ENCODE results near the gene ARHGAP42. TPM values are rescaled to one million over a fixed set of nuclear protein-coding genes. Genes with fewer than 3 reads are reported as not detected.

The ARHGAP42 gene
- total RNA-seq, 1 donor from 2014 or later = 0.10 TPM

DNA sequence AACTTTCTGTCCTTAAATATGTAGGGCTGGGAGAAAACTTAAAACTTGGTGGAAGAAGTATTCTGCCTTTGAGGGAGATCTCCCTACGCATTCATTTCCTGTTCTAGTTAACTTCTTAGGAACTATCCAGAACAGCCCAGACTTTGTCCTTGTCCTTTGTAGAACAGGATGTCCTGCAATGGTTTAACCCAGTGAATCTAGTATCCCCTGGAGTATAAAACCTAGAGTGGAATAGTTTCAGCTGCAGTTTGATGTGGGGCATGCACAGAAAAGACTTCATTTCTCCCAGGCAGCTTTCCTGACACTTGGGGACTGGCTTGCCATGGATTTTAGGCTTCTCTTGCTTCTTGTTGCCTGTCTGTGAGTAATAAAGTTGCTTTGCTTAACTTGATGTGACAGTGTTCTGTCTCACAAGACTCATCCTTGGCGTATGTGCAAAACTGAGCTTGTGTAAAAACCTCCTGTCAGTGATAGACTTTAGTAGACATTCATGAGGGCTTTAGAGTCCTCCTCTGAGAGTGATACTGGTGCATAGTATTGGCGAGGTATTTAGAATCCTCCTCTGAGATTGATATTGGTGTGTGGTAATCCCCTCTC is 28.2 kb downstream of the ARHGAP42 start:
- intact Hi-C loops (cut with micrococcal nuclease) = no loop called here
- Mint-ChIP-seq H3K27ac (no peak overlapping the region), H3K4me1 (ENCODE audit: low read depth) (no peaks in the 10 kb centered on the region), H3K4me3 (no peak overlapping the region), H3K27me3 (ENCODE audit: insufficient read depth) (peaks cover 1% of the 10 kb centered on the region), H3K36me3 (ENCODE audit: low read depth) (no peaks in the 10 kb centered on the region), H3K9me3 (no peaks in the 10 kb centered on the region)
- no peak for DNase-seq (ENCODE audit: low spot score)

DNA sequence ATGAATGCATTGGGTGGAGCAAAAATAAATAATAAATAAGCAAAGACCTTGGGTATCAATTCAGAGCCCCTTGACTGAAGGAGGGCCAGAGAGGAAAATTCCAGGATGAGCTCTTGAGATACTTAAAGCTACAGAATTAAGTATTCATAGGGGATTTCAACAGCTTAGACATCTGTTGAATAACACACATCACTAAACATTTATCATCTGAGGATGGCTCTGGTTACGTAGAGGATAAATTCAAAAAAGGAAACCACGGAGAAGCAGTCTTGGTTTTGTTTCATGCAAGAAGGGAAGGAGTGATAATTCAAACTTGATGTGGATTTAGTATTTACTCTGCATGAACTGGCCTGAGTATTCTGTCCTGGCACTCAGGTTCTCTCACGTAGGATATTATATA is 29.8 kb downstream of the ARHGAP42 start:
- no peaks in the 10 kb centered on the region for H3K9me3 Mint-ChIP-seq
- no peaks in the 10 kb centered on the region for H3K4me1 Mint-ChIP-seq (ENCODE audit: low read depth)
- H3K36me3 Mint-ChIP-seq (ENCODE audit: low read depth) = no peaks in the 10 kb centered on the region
- H3K4me3 Mint-ChIP-seq = no peak overlapping the region
- H3K27ac Mint-ChIP-seq = no peak overlapping the region
- intact Hi-C loops (cut with micrococcal nuclease) = no loop called here
- H3K27me3 Mint-ChIP-seq (ENCODE audit: insufficient read depth) = no peaks in the 10 kb centered on the region
- DNase-seq (ENCODE audit: low spot score) = no peak

DNA sequence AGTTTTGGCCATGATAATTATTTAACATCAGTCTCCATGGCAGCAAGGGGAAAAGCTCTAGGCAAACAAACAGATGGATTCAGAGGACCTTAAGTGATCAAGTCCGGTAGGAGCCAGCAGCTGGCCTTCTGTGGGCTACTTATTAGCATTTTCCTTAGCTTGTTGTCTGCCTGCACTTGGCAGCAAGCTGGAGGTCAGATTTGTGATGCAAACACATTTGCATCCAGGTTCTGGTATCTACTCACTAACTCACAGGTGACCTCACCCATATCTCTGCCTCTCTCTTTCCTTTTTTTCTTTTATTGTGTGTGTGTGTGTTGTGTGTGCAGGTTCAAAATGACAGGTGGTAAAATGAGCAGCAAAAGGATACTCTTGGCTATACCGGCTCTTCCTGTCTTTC is 32.3 kb downstream of the ARHGAP42 start:
- H3K27ac Mint-ChIP-seq = no peak overlapping the region
- DNase-seq (ENCODE audit: low spot score) = no peak
- H3K27me3 Mint-ChIP-seq (ENCODE audit: insufficient read depth) = no peaks in the 10 kb centered on the region
- no peaks in the 10 kb centered on the region for H3K9me3 Mint-ChIP-seq
- no peaks in the 10 kb centered on the region for H3K4me1 Mint-ChIP-seq (ENCODE audit: low read depth)
- intact Hi-C loops (cut with micrococcal nuclease) = no loop called here
- H3K4me3 Mint-ChIP-seq = no peak overlapping the region
- no peaks in the 10 kb centered on the region for H3K36me3 Mint-ChIP-seq (ENCODE audit: low read depth)

- no peak for DNase-seq (ENCODE audit: low spot score)
- intact Hi-C loops (cut with micrococcal nuclease) = no loop called here
- Mint-ChIP-seq H3K4me1 (ENCODE audit: low read depth) (no peaks in the 10 kb centered on the region), H3K27ac (no peak overlapping the region), H3K36me3 (ENCODE audit: low read depth) (no peaks in the 10 kb centered on the region), H3K4me3 (no peak overlapping the region), H3K9me3 (no peaks in the 10 kb centered on the region), H3K27me3 (ENCODE audit: insufficient read depth) (no peaks in the 10 kb centered on the region)
Measured at GRCh38 chr11:100719809-100720221, 32.7 kb downstream of the ARHGAP42 start.

DNA sequence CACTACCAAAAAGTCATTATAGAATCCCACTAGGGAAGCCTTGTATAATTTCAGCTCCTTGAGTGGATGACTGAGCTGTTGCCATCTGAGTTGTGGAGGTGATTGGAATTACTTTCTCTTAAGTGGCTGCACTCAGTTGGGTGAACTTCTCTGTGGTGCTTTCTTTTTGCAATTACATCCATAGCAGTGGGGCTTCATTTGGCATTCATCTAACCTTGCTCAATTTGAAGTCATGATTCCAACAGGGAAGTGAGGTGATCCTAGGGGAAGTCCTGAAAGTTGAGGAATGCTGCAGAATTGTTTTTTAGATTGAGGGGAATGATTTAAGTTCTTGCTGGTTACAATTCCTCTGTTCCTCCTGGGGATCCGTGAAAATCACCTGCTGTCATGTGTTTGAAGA is 39.6 kb downstream of the ARHGAP42 start:
- DNase-seq (ENCODE audit: low spot score) = no peak
- peaks cover 3% of the 10 kb centered on the region for H3K9me3 Mint-ChIP-seq
- no peak overlapping the region for H3K4me3 Mint-ChIP-seq
- H3K36me3 Mint-ChIP-seq (ENCODE audit: low read depth) = no peaks in the 10 kb centered on the region
- H3K27me3 Mint-ChIP-seq (ENCODE audit: insufficient read depth) = no peaks in the 10 kb centered on the region
- intact Hi-C loops (cut with micrococcal nuclease) = no loop called here
- no peak overlapping the region for H3K27ac Mint-ChIP-seq
- H3K4me1 Mint-ChIP-seq (ENCODE audit: low read depth) = no peaks in the 10 kb centered on the region

DNA sequence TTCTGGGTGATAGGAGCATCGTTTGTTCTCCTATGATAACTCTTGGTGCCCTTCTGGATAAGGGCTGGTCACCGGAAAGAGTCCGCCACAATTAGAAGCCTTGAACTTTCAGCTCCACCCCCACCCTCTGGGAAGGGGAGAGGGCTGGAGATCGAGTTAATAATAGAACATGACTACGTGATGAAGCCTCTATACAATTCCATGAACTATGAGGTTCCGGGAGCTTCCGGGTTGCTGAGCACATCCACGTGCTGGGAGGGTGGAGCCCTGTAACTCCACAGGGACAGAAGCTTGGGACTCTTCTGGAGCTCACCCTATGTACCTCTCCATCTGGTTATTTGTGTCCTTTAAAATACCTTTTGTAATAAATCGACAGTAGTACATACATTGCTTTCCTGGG is 40.3 kb downstream of the ARHGAP42 start:
- Mint-ChIP-seq H3K36me3 (ENCODE audit: low read depth) (no peaks in the 10 kb centered on the region), H3K9me3 (peaks cover 3% of the 10 kb centered on the region), H3K4me3 (no peak overlapping the region), H3K27ac (no peak overlapping the region), H3K27me3 (ENCODE audit: insufficient read depth) (no peaks in the 10 kb centered on the region), H3K4me1 (ENCODE audit: low read depth) (no peaks in the 10 kb centered on the region)
- intact Hi-C loops (cut with micrococcal nuclease) = no loop called here
- no peak for DNase-seq (ENCODE audit: low spot score)

DNA sequence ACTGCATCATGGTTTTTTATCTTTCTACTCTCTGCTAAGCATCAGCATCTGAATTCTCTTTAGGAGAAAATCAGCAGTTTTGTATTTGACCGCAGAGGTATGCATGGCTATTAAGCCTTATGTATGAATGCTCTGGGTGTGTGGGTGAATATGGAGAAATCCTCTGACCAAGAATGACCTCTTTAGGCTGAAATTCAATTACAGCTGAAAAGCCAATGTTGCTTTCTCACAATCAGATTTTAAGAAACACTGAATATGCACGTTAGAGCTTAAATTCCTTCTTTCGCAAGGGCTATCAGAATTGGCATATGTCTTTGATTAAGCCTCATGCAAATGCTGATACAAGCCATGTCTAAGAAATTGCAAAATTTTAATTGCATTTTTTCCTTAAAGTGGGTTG is 43.2 kb downstream of the ARHGAP42 start:
- intact Hi-C loops (cut with micrococcal nuclease) = no loop called here
- no peak overlapping the region for H3K27ac Mint-ChIP-seq
- H3K4me3 Mint-ChIP-seq = no peak overlapping the region
- H3K36me3 Mint-ChIP-seq (ENCODE audit: low read depth) = no peaks in the 10 kb centered on the region
- no peaks in the 10 kb centered on the region for H3K4me1 Mint-ChIP-seq (ENCODE audit: low read depth)
- no peaks in the 10 kb centered on the region for H3K27me3 Mint-ChIP-seq (ENCODE audit: insufficient read depth)
- DNase-seq (ENCODE audit: low spot score) = no peak
- H3K9me3 Mint-ChIP-seq = peaks cover 3% of the 10 kb centered on the region

GRCh38 chr11:100731471-100731870 is 44.4 kb downstream of the ARHGAP42 start:
- DNase-seq (ENCODE audit: low spot score) = no peak
- Mint-ChIP-seq H3K4me1 (ENCODE audit: low read depth) (no peaks in the 10 kb centered on the region), H3K36me3 (ENCODE audit: low read depth) (no peaks in the 10 kb centered on the region), H3K27ac (no peak overlapping the region), H3K4me3 (no peak overlapping the region), H3K27me3 (ENCODE audit: insufficient read depth) (no peaks in the 10 kb centered on the region), H3K9me3 (no peaks in the 10 kb centered on the region)
- intact Hi-C loops (cut with micrococcal nuclease) = no loop called here

- Mint-ChIP-seq H3K4me3 (no peak overlapping the region), H3K4me1 (ENCODE audit: low read depth) (no peaks in the 10 kb centered on the region), H3K27me3 (ENCODE audit: insufficient read depth) (no peaks in the 10 kb centered on the region), H3K36me3 (ENCODE audit: low read depth) (no peaks in the 10 kb centered on the region), H3K9me3 (no peaks in the 10 kb centered on the region), H3K27ac (no peak overlapping the region)
- intact Hi-C loops (cut with micrococcal nuclease) = no loop called here
- no peak for DNase-seq (ENCODE audit: low spot score)
Measured at GRCh38 chr11:100732949-100733348, 45.9 kb downstream of the ARHGAP42 start.

DNA sequence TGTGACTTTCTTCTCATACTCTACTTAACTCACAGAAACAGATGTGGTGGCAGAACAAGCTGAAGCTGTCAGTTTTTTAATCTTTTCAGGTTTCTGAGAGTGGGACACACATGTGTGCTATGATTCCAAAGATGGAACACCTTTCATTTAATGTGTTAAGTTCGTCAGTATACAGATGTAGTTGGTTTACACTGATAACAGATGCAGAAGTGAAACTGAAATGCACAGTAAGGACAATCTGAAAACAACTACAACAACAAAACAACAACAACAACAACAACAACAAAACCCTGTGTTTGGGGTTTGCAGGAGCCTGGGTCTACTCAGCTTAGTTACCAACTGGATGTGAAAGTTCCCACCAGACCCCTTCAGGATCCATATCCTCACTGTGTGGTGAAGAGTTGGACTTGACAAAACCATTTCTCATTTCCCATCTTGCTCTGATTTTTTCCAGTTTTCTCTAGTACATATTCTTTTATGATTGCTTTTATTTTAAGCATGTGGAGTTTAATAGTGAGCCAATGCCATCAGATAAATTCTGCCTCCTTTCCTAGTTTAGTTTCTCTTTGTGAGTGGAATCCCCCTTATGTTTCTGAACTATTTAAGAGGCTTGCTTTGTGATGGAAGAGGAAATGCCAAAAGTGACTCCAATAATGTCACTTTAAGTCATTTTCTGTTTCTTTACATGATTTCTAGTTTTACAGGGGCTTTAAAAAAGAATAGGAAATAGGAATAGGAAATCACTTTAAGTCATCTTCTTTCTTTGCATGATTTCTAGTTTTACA is 47.8 kb downstream of the ARHGAP42 start:
- H3K36me3 Mint-ChIP-seq (ENCODE audit: low read depth) = no peaks in the 10 kb centered on the region
- no peaks in the 10 kb centered on the region for H3K27me3 Mint-ChIP-seq (ENCODE audit: insufficient read depth)
- no peak for DNase-seq (ENCODE audit: low spot score)
- H3K27ac Mint-ChIP-seq = no peak overlapping the region
- intact Hi-C loops (cut with micrococcal nuclease) = no loop called here
- no peaks in the 10 kb centered on the region for H3K4me1 Mint-ChIP-seq (ENCODE audit: low read depth)
- H3K9me3 Mint-ChIP-seq = no peaks in the 10 kb centered on the region
- no peak overlapping the region for H3K4me3 Mint-ChIP-seq

GRCh38 chr11:100735949-100736675 is 49.0 kb downstream of the ARHGAP42 start:
- Mint-ChIP-seq H3K4me1 (ENCODE audit: low read depth) (no peaks in the 10 kb centered on the region), H3K4me3 (no peak overlapping the region), H3K36me3 (ENCODE audit: low read depth) (no peaks in the 10 kb centered on the region), H3K27ac (no peak overlapping the region), H3K9me3 (no peaks in the 10 kb centered on the region), H3K27me3 (ENCODE audit: insufficient read depth) (no peaks in the 10 kb centered on the region)
- intact Hi-C loops (cut with micrococcal nuclease) = no loop called here
- DNase-seq (ENCODE audit: low spot score) = no peak

GRCh38 chr11:100738701-100739270 is 51.7 kb downstream of the ARHGAP42 start:
- no peak for DNase-seq (ENCODE audit: low spot score)
- Mint-ChIP-seq H3K27me3 (ENCODE audit: insufficient read depth) (no peaks in the 10 kb centered on the region), H3K9me3 (no peaks in the 10 kb centered on the region), H3K4me3 (no peak overlapping the region), H3K27ac (no peak overlapping the region), H3K4me1 (ENCODE audit: low read depth) (no peaks in the 10 kb centered on the region), H3K36me3 (ENCODE audit: low read depth) (no peaks in the 10 kb centered on the region)
- intact Hi-C loops (cut with micrococcal nuclease) = no loop called here

- intact Hi-C loops (cut with micrococcal nuclease) = no loop called here
- H3K36me3 Mint-ChIP-seq (ENCODE audit: low read depth) = no peaks in the 10 kb centered on the region
- H3K27me3 Mint-ChIP-seq (ENCODE audit: insufficient read depth) = no peaks in the 10 kb centered on the region
- no peak for DNase-seq (ENCODE audit: low spot score)
- no peak overlapping the region for H3K4me3 Mint-ChIP-seq
- no peaks in the 10 kb centered on the region for H3K9me3 Mint-ChIP-seq
- no peak overlapping the region for H3K27ac Mint-ChIP-seq
- no peaks in the 10 kb centered on the region for H3K4me1 Mint-ChIP-seq (ENCODE audit: low read depth)
Measured at GRCh38 chr11:100739666-100740065, 52.6 kb downstream of the ARHGAP42 start.
